HUES6 (cell line): ENCODE data around the gene MYH7.
"Not testable (repeated sequence)": the region's sequence is repeated elsewhere in the genome, so short reads cannot be mapped to it uniquely, and the experiment has no call there.

Experiments
- H3K27ac ChIP-seq: 2 replicates; pipeline ENCODE4 v1.7.0; 2013; ENCODE audit warnings: low read depth, mild to moderate bottlenecking, low read length, inconsistent platforms
- H3K27me3 ChIP-seq: 2 replicates; pipeline ENCODE4 v1.6.1; 2013; ENCODE audit warnings: low read length; ENCODE audit not compliant: control insufficient read depth, insufficient read depth
- H3K36me3 ChIP-seq: 2 replicates; pipeline ENCODE4 v1.6.1; 2013; ENCODE audit warnings: low read length; ENCODE audit not compliant: control insufficient read depth, insufficient read depth
- H3K4me1 ChIP-seq: 2 replicates; pipeline ENCODE4 v1.6.1; 2013; ENCODE audit warnings: low read length; ENCODE audit not compliant: control insufficient read depth, insufficient read depth
- H3K4me3 ChIP-seq: 2 replicates; pipeline ENCODE4 v1.5.1; 2013; ENCODE audit warnings: low read depth, low read length
- H3K9ac ChIP-seq: one replicate; pipeline ENCODE4 v1.6.1; 2013; ENCODE audit warnings: mild to moderate bottlenecking, low read length
- H3K9me3 ChIP-seq: 2 replicates; pipeline ENCODE4 v1.6.1; 2013; ENCODE audit warnings: low read depth, low read length; ENCODE audit not compliant: control insufficient read depth, insufficient read depth

MYH7 gene

DNA sequence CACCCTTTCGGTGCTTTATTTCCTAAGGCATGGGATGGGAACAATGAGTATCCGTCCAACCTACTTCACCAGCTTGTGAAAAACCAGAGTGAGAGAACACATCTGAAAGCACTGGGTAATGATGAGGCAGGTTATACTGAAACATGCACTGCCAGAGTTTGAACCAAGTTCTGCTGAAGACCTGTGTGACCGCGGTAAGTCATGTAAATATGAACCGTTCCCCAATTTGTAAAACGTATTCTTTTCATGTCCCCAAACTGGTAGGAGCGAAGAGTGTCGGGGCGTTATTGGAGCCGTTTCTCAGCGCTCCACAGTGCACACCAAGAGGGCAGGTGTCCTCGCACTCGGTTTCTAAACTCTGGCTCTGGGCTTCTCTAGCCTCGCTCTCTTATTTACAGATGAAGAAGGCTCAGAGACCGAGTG lies 33.3 kb upstream of the MYH7 start:
- no peaks in the 10 kb centered on the region for H3K27me3 ChIP-seq
- peak overlapping the region; percentile 54 for H3K4me3 ChIP-seq
- H3K9ac ChIP-seq, result peak overlapping the region; percentile 46
- peaks cover 28% of the 10 kb centered on the region for H3K36me3 ChIP-seq
- H3K4me1 ChIP-seq, result peaks cover 4% of the 10 kb centered on the region; the same call in 1 of the 2 replicates
- peak overlapping the region; percentile 50; the same call in 1 of the 2 replicates for H3K27ac ChIP-seq
- H3K9me3 ChIP-seq, result no peaks in the 10 kb centered on the region

DNA sequence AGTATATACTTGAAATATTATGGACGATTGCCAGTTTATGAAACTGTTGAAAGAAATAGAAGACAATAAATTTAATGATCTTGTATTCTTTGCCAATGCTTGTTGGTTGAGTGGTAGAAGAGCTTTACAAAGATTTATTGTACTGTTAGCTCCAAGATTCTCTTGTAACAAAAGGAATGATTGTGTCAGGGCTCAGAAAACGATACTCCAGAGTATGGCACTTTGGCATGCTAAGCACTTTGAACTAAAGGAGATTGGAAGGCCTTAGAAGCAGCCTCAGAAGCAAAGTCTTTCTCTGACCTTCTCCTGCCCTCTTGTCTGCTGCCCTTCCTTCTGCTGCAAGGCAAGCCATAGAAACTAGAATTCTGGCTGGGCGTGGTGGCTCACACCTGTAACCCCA lies 29.8 kb upstream of the MYH7 start:
- peaks cover 3% of the 10 kb centered on the region for H3K9me3 ChIP-seq
- H3K36me3 ChIP-seq, result no peaks in the 10 kb centered on the region
- no peak overlapping the region for H3K27ac ChIP-seq
- no peaks in the 10 kb centered on the region for H3K27me3 ChIP-seq
- H3K9ac ChIP-seq, result no peak overlapping the region
- H3K4me3 ChIP-seq, result no peak overlapping the region
- peaks cover 1% of the 10 kb centered on the region; the same call in 1 of the 2 replicates for H3K4me1 ChIP-seq

DNA sequence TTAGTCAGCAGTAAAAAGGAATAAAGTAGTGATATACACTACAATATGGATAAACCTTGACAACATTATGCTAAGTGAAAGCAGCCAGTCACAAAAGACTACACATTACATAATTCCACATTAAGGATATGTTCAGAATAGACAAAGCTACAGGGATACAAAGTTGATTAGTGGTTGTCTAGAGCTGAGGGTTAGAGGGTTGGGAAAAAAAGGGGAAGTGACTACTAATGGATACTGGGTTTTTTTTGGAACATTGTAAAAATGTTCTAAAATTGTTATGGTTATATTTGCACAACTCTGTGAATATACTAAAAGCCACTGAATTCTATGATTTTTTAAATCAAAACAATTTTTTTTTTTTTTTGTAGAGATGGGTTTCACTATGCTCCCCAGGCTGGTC lies 29.2 kb upstream of the MYH7 start:
- Histone ChIP-seq H3K36me3 (no peaks in the 10 kb centered on the region), H3K27ac (no peak overlapping the region), H3K4me3 (no peak overlapping the region), H3K9ac (no peak overlapping the region), H3K9me3 (peaks cover 3% of the 10 kb centered on the region), H3K4me1 (no peaks in the 10 kb centered on the region), H3K27me3 (no peaks in the 10 kb centered on the region)

DNA sequence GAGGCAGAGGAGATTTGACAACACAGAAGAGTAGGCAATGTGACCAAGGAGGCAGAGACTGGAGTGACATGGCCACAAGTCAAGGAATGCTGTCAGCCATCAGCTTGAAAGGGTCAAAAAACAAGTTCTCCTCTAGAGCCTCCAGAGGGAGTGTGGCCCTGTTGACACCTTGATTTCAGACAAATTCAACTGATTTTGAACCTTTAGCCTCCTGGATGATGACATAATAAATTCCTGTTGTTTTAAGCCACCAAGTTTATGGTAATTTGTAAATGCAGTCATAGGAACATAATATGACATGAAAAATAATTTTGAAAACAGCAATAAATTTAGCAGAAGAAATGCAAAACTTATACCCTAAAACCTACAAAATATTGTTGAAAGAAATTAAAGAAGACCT lies 25.5 kb upstream of the MYH7 start:
- Histone ChIP-seq H3K36me3 (no peaks in the 10 kb centered on the region), H3K27ac (no peak overlapping the region)

DNA sequence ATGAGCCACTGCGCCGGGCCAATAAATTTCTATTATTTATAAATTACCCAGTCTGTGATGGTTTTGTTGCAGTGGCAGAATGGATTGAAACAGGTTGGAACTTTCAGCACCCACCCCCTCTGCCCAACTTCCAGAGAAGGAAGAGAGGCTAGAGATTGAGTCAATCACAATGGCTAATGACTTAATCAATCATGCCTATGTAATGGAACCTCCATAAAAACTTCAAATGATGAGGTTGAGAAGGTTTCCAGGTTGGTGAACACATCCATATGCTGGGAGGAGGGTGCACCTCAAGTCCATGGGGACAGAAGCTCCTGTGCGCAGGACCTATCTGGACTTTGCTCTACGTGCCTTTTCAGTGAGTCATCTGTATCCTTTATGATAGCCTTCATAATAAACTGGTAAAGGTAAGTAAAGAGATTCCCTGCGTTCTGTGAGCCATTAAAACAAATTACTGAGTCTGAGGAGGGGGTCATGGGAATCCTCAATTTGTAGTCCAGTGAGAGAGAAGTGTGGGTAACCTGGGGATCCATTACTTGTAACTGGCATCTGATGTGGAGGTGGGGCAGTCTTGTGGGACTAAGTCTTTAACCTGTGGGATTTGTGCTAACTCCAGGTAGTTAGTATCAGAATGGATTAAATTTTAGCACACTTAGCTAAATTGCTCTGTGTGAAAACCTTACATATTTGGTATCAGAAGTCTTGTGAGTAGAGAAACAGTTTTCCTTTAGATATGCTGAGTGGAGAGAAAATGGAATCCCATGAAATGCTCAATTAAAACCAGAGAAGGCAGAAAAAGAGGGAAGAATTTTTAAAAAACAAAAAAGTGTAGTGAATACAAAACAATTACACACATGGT lies 22.4 kb upstream of the MYH7 start:
- no peaks in the 10 kb centered on the region for H3K4me1 ChIP-seq
- H3K9me3 ChIP-seq, result peaks cover 3% of the 10 kb centered on the region
- H3K27ac ChIP-seq, result no peak overlapping the region
- no peak overlapping the region for H3K4me3 ChIP-seq
- H3K36me3 ChIP-seq, result no peaks in the 10 kb centered on the region
- H3K27me3 ChIP-seq, result no peaks in the 10 kb centered on the region
- no peak overlapping the region for H3K9ac ChIP-seq

More for the DNA sequence above, 25.5 kb upstream of the MYH7 start:
- no peaks in the 10 kb centered on the region for H3K27me3 ChIP-seq
- H3K4me3 ChIP-seq, result no peak overlapping the region
- no peak overlapping the region for H3K9ac ChIP-seq
- no peaks in the 10 kb centered on the region for H3K4me1 ChIP-seq
- H3K9me3 ChIP-seq, result peaks cover 3% of the 10 kb centered on the region

GRCh38 chr14:23456883-23457586 lies 21.6 kb upstream of the MYH7 start:
- not testable (repeated sequence) for H3K4me1 ChIP-seq, H3K9ac ChIP-seq, H3K4me3 ChIP-seq, H3K36me3 ChIP-seq, H3K27me3 ChIP-seq, H3K27ac ChIP-seq, H3K9me3 ChIP-seq

DNA sequence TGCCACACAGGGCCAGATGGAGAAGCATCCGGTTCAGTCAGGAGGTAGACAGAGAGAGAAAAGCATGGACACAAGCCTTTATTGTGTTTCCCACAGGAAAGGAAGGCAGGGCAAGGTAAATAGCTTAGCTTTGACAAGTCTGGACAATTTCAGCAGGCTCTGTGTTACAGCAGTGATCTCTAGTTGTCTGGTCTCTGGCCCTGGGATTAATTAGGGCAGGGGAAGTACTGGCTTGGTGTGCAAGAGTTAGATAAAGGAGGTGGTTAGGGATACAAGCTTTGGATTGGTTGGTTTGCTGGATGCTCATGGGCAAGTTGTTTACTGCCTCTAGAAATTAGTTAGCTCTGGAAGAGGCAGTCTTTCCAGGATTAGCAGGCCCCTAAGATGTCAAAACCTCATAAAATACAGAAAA lies 19.0 kb upstream of the MYH7 start:
- Histone ChIP-seq H3K27me3 (no peaks in the 10 kb centered on the region), H3K27ac (no peak overlapping the region), H3K36me3 (no peaks in the 10 kb centered on the region), H3K4me3 (no peak overlapping the region), H3K4me1 (no peaks in the 10 kb centered on the region), H3K9ac (no peak overlapping the region), H3K9me3 (0 out of 2 replicates have a peak, but pooled peaks cover 2% of the 10 kb centered on the region)

DNA sequence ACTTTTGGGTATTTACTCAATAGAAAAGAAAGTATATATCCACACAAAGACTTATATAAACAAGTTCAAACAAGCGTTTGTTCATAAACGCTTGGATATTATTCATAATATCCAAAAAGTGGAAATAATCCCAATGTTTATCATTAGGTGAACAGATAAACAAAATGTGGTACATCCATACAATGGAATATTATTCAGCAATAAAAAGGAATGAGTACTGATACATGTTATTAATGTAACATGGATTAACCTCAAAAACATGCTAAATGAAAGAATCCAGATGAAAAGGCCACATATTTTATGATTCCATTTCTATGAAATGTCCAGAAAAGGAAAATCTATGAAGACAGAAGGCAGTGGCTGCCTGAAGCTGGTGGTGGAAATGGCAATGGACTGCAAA lies 16.8 kb upstream of the MYH7 start:
- H3K4me1 ChIP-seq, result peaks cover 3% of the 10 kb centered on the region

GRCh38 chr14:23450379-23450778 lies 14.9 kb upstream of the MYH7 start:
- H3K27me3 ChIP-seq, result no peaks in the 10 kb centered on the region
- 0 out of 2 replicates have a peak, but pooled peaks cover 2% of the 10 kb centered on the region for H3K9me3 ChIP-seq
- H3K36me3 ChIP-seq, result no peaks in the 10 kb centered on the region

More for the DNA sequence above, 16.8 kb upstream of the MYH7 start:
- H3K36me3 ChIP-seq, result no peaks in the 10 kb centered on the region
- H3K27me3 ChIP-seq, result no peaks in the 10 kb centered on the region
- 0 out of 2 replicates have a peak, but pooled peaks cover 2% of the 10 kb centered on the region for H3K9me3 ChIP-seq
- no peak overlapping the region for H3K27ac ChIP-seq
- H3K4me3 ChIP-seq, result no peak overlapping the region
- H3K9ac ChIP-seq, result no peak overlapping the region

DNA sequence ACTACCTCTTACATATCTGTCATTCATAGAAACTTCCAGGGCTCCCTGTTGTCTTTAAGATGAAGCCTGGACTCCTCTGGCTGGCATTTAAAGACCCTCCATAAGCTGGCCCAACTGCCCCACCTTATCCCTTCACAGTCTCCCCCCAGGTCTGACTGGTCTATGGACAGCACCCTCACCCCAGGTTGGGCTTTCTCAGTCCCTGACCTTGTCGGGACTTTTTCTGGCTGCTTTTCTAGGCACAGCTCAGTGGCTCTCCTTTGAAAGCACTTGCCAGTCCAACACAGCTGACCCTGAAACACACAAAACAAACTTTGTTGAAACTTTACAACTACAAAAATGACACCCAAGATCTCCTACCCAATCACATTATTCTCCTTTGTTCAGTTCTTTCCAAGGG lies 13.9 kb upstream of the MYH7 start:
- H3K9ac ChIP-seq, result no peak overlapping the region
- 0 out of 2 replicates have a peak, but pooled peaks cover 2% of the 10 kb centered on the region for H3K9me3 ChIP-seq
- no peak overlapping the region for H3K27ac ChIP-seq
- no peaks in the 10 kb centered on the region for H3K36me3 ChIP-seq
- no peaks in the 10 kb centered on the region for H3K27me3 ChIP-seq
- H3K4me3 ChIP-seq, result no peak overlapping the region
- H3K4me1 ChIP-seq, result peaks cover 3% of the 10 kb centered on the region

More at GRCh38 chr14:23450379-23450778, 14.9 kb upstream of the MYH7 start:
- Histone ChIP-seq H3K4me1 (peaks cover 3% of the 10 kb centered on the region), H3K4me3 (no peak overlapping the region), H3K27ac (no peak overlapping the region), H3K9ac (no peak overlapping the region)
